ENCODE measurements around the gene DOCK8.

GRCh38 chr9:374736-375135 is 160.1 kb downstream of the DOCK8 start:
- TF ChIP-seq CTCF (IDR thresholded peaks at IDR 0.05): no peak
- TF ChIP-seq POLR2A (IDR thresholded peaks at IDR 0.05): no peak
